Neural cell (in vitro differentiated cells): Measurements from ENCODE around the gene PECR.

Experiments used
- CTCF ChIP-seq: fragments of 450-650 bp; IDR thresholded peaks from 2 replicates; pipeline ENCODE4 v1.5.1; 2014; ENCODE audit warnings: antibody characterized with exemption, mild to moderate bottlenecking, moderate library complexity; ENCODE audit not compliant: poor library complexity, severe bottlenecking
- EP300 ChIP-seq: fragments of 450-650 bp; conservative IDR thresholded peaks from 2 replicates; pipeline ENCODE4 v1.6.1; 2014; ENCODE audit warnings: antibody characterized with exemption, mild to moderate bottlenecking, moderate library complexity; ENCODE audit not compliant: poor library complexity, severe bottlenecking
- EZH2 ChIP-seq: fragments of 200-600, 300-800 bp; shearing (Covaris generic), sonication (generic); IDR thresholded peaks from 2 replicates; pipeline ENCODE4 v1.6.1; 2014; ENCODE audit warnings: antibody characterized with exemption, low read length, borderline replicate concordance, mild to moderate bottlenecking; ENCODE audit not compliant: insufficient read depth, poor library complexity, severe bottlenecking
- MXI1 ChIP-seq: fragments of 450-650 bp; conservative IDR thresholded peaks from 2 replicates; pipeline ENCODE4 v1.6.1; 2014; ENCODE audit warnings: antibody characterized with exemption, mild to moderate bottlenecking; ENCODE audit not compliant: poor library complexity, severe bottlenecking
- POLR2AphosphoS5 ChIP-seq: IDR thresholded peaks from 2 replicates; pipeline ENCODE4 v1.6.1; 2012
- REST ChIP-seq: IDR thresholded peaks from 2 replicates; pipeline ENCODE4 v1.6.1; 2012; ENCODE audit warnings: borderline replicate concordance
- SMC3 ChIP-seq: fragments of 450-650 bp; conservative IDR thresholded peaks from 2 replicates; pipeline ENCODE4 v1.6.1; 2014; ENCODE audit warnings: antibody characterized with exemption, mild to moderate bottlenecking, moderate library complexity; ENCODE audit not compliant: poor library complexity

GRCh38 chr2:216002693-216003092 lies 78.9 kb downstream of the PECR start:
- TF ChIP-seq POLR2AphosphoS5 (no peak), CTCF (no peak), EZH2 (no peak), MXI1 (no peak), SMC3 (no peak), REST (no peak), EP300 (no peak)
